ENCODE data around the gene SAE1. TPM values are rescaled to one million over a fixed set of nuclear protein-coding genes. Genes with fewer than 3 reads are reported as not detected.
A peak's percentile ranks its signal among the peaks of the same experiment; 100 is the strongest.
"Not testable (repeated sequence)": the region's sequence is repeated elsewhere in the genome, so short reads cannot be mapped to it uniquely, and the experiment has no call there.

SAE1 gene
- total RNA-seq, 1 donor from 2014 or later = 96.6 TPM

- Mint-ChIP-seq H3K27ac (ENCODE audit: unreplicated experiment) (peak overlapping the region; percentile 81), H3K36me3 (ENCODE audit: unreplicated experiment) (no peaks in the 10 kb centered on the region), H3K27me3 (ENCODE audit: unreplicated experiment) (no peaks in the 10 kb centered on the region), H3K4me1 (ENCODE audit: unreplicated experiment) (peaks cover 24% of the 10 kb centered on the region), H3K4me3 (ENCODE audit: unreplicated experiment) (no peak overlapping the region), H3K9me3 (ENCODE audit: unreplicated experiment) (no peaks in the 10 kb centered on the region)
- TF ChIP-seq CTCF (IDR thresholded peaks at IDR 0.05) = peak; percentile 95
- DNase-seq (ENCODE audit: extremely low spot score, unreplicated experiment) = peak; percentile 94
Observed at GRCh38 chr19:47247308-47247990, 116.8 kb downstream of the SAE1 start.

- not testable (repeated sequence) for H3K36me3 Mint-ChIP-seq (ENCODE audit: unreplicated experiment); H3K27me3 Mint-ChIP-seq (ENCODE audit: unreplicated experiment); H3K4me3 Mint-ChIP-seq (ENCODE audit: unreplicated experiment); DNase-seq (ENCODE audit: extremely low spot score, unreplicated experiment); H3K9me3 Mint-ChIP-seq (ENCODE audit: unreplicated experiment)
- Mint-ChIP-seq H3K4me1 (ENCODE audit: unreplicated experiment) (peaks cover 28% of the 10 kb centered on the region), H3K27ac (ENCODE audit: unreplicated experiment) (peak overlapping the region; percentile 17)
Observed at GRCh38 chr19:47253016-47253415, 122.4 kb downstream of the SAE1 start.

- no peak for DNase-seq (ENCODE audit: extremely low spot score, unreplicated experiment)
- Mint-ChIP-seq H3K4me3 (ENCODE audit: unreplicated experiment) (no peak overlapping the region), H3K27ac (ENCODE audit: unreplicated experiment) (peak overlapping the region; percentile 27), H3K36me3 (ENCODE audit: unreplicated experiment) (peaks cover 4% of the 10 kb centered on the region), H3K9me3 (ENCODE audit: unreplicated experiment) (no peaks in the 10 kb centered on the region), H3K27me3 (ENCODE audit: unreplicated experiment) (no peaks in the 10 kb centered on the region), H3K4me1 (ENCODE audit: unreplicated experiment) (peaks cover 33% of the 10 kb centered on the region)
- TF ChIP-seq CTCF (IDR thresholded peaks at IDR 0.05) = no peak
Observed at GRCh38 chr19:47253467-47253881, 122.8 kb downstream of the SAE1 start.

- Mint-ChIP-seq H3K4me1 (ENCODE audit: unreplicated experiment) (peaks cover 38% of the 10 kb centered on the region), H3K27ac (ENCODE audit: unreplicated experiment) (peak overlapping the region; percentile 27), H3K9me3 (ENCODE audit: unreplicated experiment) (no peaks in the 10 kb centered on the region), H3K4me3 (ENCODE audit: unreplicated experiment) (no peak overlapping the region), H3K27me3 (ENCODE audit: unreplicated experiment) (no peaks in the 10 kb centered on the region), H3K36me3 (ENCODE audit: unreplicated experiment) (peaks cover 7% of the 10 kb centered on the region)
- no peak for TF ChIP-seq CTCF (IDR thresholded peaks at IDR 0.05)
- no peak for DNase-seq (ENCODE audit: extremely low spot score, unreplicated experiment)
Observed at GRCh38 chr19:47253970-47254369, 123.3 kb downstream of the SAE1 start.

- H3K36me3 Mint-ChIP-seq (ENCODE audit: unreplicated experiment) = peaks cover 24% of the 10 kb centered on the region
- peaks cover 48% of the 10 kb centered on the region for H3K4me1 Mint-ChIP-seq (ENCODE audit: unreplicated experiment)
- no peak for TF ChIP-seq CTCF (IDR thresholded peaks at IDR 0.05)
- no peaks in the 10 kb centered on the region for H3K27me3 Mint-ChIP-seq (ENCODE audit: unreplicated experiment)
- peak; percentile 99 for DNase-seq (ENCODE audit: extremely low spot score, unreplicated experiment)
- peak within 1 kb of the TSS; percentile 90 for H3K4me3 Mint-ChIP-seq (ENCODE audit: unreplicated experiment)
- H3K27ac Mint-ChIP-seq (ENCODE audit: unreplicated experiment) = peak within 1 kb of the TSS; percentile 99
- no peaks in the 10 kb centered on the region for H3K9me3 Mint-ChIP-seq (ENCODE audit: unreplicated experiment)
Observed at GRCh38 chr19:47255879-47256692, 125.5 kb downstream of the SAE1 start, which contains the start of gene CCDC9. TSS of gene CCDC9 (plus strand) at chr19:47256525. CDS start at chr19:47258401, 1,876 bp downstream.
